ENCODE measurements around the gene CLDN9.

CLDN9 gene

GRCh38 chr16:2970563-2970962 is 42.2 kb upstream of the CLDN9 start:
- Mint-ChIP-seq H3K4me3 (peak overlapping the region; percentile 86), H3K4me1 (ENCODE audit: low read depth) (peaks cover 35% of the 10 kb centered on the region), H3K9me3 (no peaks in the 10 kb centered on the region), H3K36me3 (ENCODE audit: low read depth) (peaks cover 58% of the 10 kb centered on the region), H3K27me3 (peaks cover 28% of the 10 kb centered on the region), H3K27ac (peak overlapping the region; percentile 84)
- intact Hi-C loops (cut with micrococcal nuclease) = no loop called here

- H3K9me3 Mint-ChIP-seq = no peaks in the 10 kb centered on the region
- H3K4me3 Mint-ChIP-seq = peak overlapping the region; percentile 86
- peaks cover 20% of the 10 kb centered on the region for H3K27me3 Mint-ChIP-seq
- intact Hi-C loops (cut with micrococcal nuclease) = no loop called here
- H3K36me3 Mint-ChIP-seq (ENCODE audit: low read depth) = peaks cover 58% of the 10 kb centered on the region
- peak overlapping the region; percentile 84 for H3K27ac Mint-ChIP-seq
- H3K4me1 Mint-ChIP-seq (ENCODE audit: low read depth) = peaks cover 35% of the 10 kb centered on the region
Measured at GRCh38 chr16:2971134-2971984, 41.4 kb upstream of the CLDN9 start.

GRCh38 chr16:2971985-2972784 is 40.5 kb upstream of the CLDN9 start:
- intact Hi-C loops (cut with micrococcal nuclease) = no loop called here
- peaks cover 35% of the 10 kb centered on the region for H3K4me1 Mint-ChIP-seq (ENCODE audit: low read depth)
- H3K4me3 Mint-ChIP-seq = no peak overlapping the region
- no peak overlapping the region for H3K27ac Mint-ChIP-seq
- no peaks in the 10 kb centered on the region for H3K9me3 Mint-ChIP-seq
- peaks cover 15% of the 10 kb centered on the region for H3K27me3 Mint-ChIP-seq
- peaks cover 58% of the 10 kb centered on the region for H3K36me3 Mint-ChIP-seq (ENCODE audit: low read depth)

- H3K27ac Mint-ChIP-seq = no peak overlapping the region
- intact Hi-C loops (cut with micrococcal nuclease) = no loop called here
Measured at GRCh38 chr16:2973093-2973492, 39.6 kb upstream of the CLDN9 start.

GRCh38 chr16:2973605-2974318 is 39.0 kb upstream of the CLDN9 start:
- H3K9me3 Mint-ChIP-seq = no peaks in the 10 kb centered on the region
- intact Hi-C loops (cut with micrococcal nuclease) = no loop called here
- peaks cover 24% of the 10 kb centered on the region for H3K4me1 Mint-ChIP-seq (ENCODE audit: low read depth)
- H3K4me3 Mint-ChIP-seq = no peak overlapping the region
- H3K36me3 Mint-ChIP-seq (ENCODE audit: low read depth) = peaks cover 53% of the 10 kb centered on the region
- H3K27me3 Mint-ChIP-seq = no peaks in the 10 kb centered on the region
- H3K27ac Mint-ChIP-seq = no peak overlapping the region

More at GRCh38 chr16:2973093-2973492, 39.6 kb upstream of the CLDN9 start:
- H3K9me3 Mint-ChIP-seq = no peaks in the 10 kb centered on the region
- H3K4me1 Mint-ChIP-seq (ENCODE audit: low read depth) = peaks cover 30% of the 10 kb centered on the region
- H3K4me3 Mint-ChIP-seq = no peak overlapping the region
- peaks cover 6% of the 10 kb centered on the region for H3K27me3 Mint-ChIP-seq
- H3K36me3 Mint-ChIP-seq (ENCODE audit: low read depth) = peaks cover 54% of the 10 kb centered on the region

GRCh38 chr16:2974319-2975056 is 38.2 kb upstream of the CLDN9 start:
- Mint-ChIP-seq H3K27ac (no peak overlapping the region), H3K9me3 (no peaks in the 10 kb centered on the region), H3K36me3 (ENCODE audit: low read depth) (peaks cover 53% of the 10 kb centered on the region), H3K4me1 (ENCODE audit: low read depth) (peaks cover 27% of the 10 kb centered on the region), H3K4me3 (no peak overlapping the region), H3K27me3 (no peaks in the 10 kb centered on the region)
- intact Hi-C loops (cut with micrococcal nuclease) = no loop called here

- Mint-ChIP-seq H3K4me3 (no peak overlapping the region), H3K27me3 (no peaks in the 10 kb centered on the region), H3K36me3 (ENCODE audit: low read depth) (peaks cover 47% of the 10 kb centered on the region), H3K4me1 (ENCODE audit: low read depth) (peaks cover 30% of the 10 kb centered on the region), H3K9me3 (no peaks in the 10 kb centered on the region), H3K27ac (no peak overlapping the region)
- intact Hi-C loops (cut with micrococcal nuclease) = no loop called here
Measured at GRCh38 chr16:2975161-2975795, 37.4 kb upstream of the CLDN9 start.

GRCh38 chr16:2976201-2976600 is 36.5 kb upstream of the CLDN9 start:
- Mint-ChIP-seq H3K27ac (no peak overlapping the region), H3K4me1 (ENCODE audit: low read depth) (peaks cover 21% of the 10 kb centered on the region), H3K36me3 (ENCODE audit: low read depth) (peaks cover 39% of the 10 kb centered on the region), H3K9me3 (no peaks in the 10 kb centered on the region), H3K4me3 (no peak overlapping the region), H3K27me3 (no peaks in the 10 kb centered on the region)
- intact Hi-C loops (cut with micrococcal nuclease) = no loop called here

GRCh38 chr16:2976673-2977072 is 36.0 kb upstream of the CLDN9 start:
- H3K9me3 Mint-ChIP-seq = no peaks in the 10 kb centered on the region
- H3K27me3 Mint-ChIP-seq = no peaks in the 10 kb centered on the region
- H3K36me3 Mint-ChIP-seq (ENCODE audit: low read depth) = peaks cover 34% of the 10 kb centered on the region
- H3K27ac Mint-ChIP-seq = no peak overlapping the region
- H3K4me3 Mint-ChIP-seq = no peak overlapping the region
- intact Hi-C loops (cut with micrococcal nuclease) = no loop called here
- peaks cover 18% of the 10 kb centered on the region for H3K4me1 Mint-ChIP-seq (ENCODE audit: low read depth)

GRCh38 chr16:2977440-2977839 is 35.3 kb upstream of the CLDN9 start:
- no peak overlapping the region for H3K4me3 Mint-ChIP-seq
- intact Hi-C loops (cut with micrococcal nuclease) = no loop called here
- peaks cover 14% of the 10 kb centered on the region for H3K4me1 Mint-ChIP-seq (ENCODE audit: low read depth)
- no peak overlapping the region for H3K27ac Mint-ChIP-seq
- H3K27me3 Mint-ChIP-seq = peaks cover 5% of the 10 kb centered on the region
- peaks cover 27% of the 10 kb centered on the region for H3K36me3 Mint-ChIP-seq (ENCODE audit: low read depth)
- H3K9me3 Mint-ChIP-seq = no peaks in the 10 kb centered on the region

GRCh38 chr16:2979669-2980226 is 33.0 kb upstream of the CLDN9 start:
- H3K4me3 Mint-ChIP-seq = peak overlapping the region; percentile 80
- H3K27me3 Mint-ChIP-seq = peaks cover 8% of the 10 kb centered on the region
- peaks cover 3% of the 10 kb centered on the region for H3K36me3 Mint-ChIP-seq (ENCODE audit: low read depth)
- peaks cover 22% of the 10 kb centered on the region for H3K4me1 Mint-ChIP-seq (ENCODE audit: low read depth)
- no peaks in the 10 kb centered on the region for H3K9me3 Mint-ChIP-seq
- intact Hi-C loops (cut with micrococcal nuclease) = no loop called here
- peak overlapping the region; percentile 91 for H3K27ac Mint-ChIP-seq

GRCh38 chr16:2980227-2981176 is 32.2 kb upstream of the CLDN9 start, which contains the start of gene PKMYT1:
Gene PKMYT1, minus strand, starts transcription at chr16:2980446. Its CDS starts 789 bp downstream, at chr16:2979657.
- intact Hi-C loops (cut with micrococcal nuclease) = no loop called here
- Mint-ChIP-seq H3K4me1 (ENCODE audit: low read depth) (peaks cover 22% of the 10 kb centered on the region), H3K36me3 (ENCODE audit: low read depth) (no peaks in the 10 kb centered on the region), H3K4me3 (peak within 1 kb of the TSS; percentile 80), H3K27me3 (peaks cover 8% of the 10 kb centered on the region), H3K9me3 (no peaks in the 10 kb centered on the region), H3K27ac (peak within 1 kb of the TSS; percentile 91)

Measured in dendritic cell treated with granulocyte-macrophage colony-stimulating factor and Interleukin-4, amounts not matched to agents 40 ng/mL and 50 ng/mL, for 4 days (primary cell).